PC-9 (cell line): Measurements from ENCODE around the gene EFHD1. TPM values are rescaled to one million over a fixed set of nuclear protein-coding genes. Genes with fewer than 3 reads are reported as not detected.

Experiments used
- Bru-seq: library from RNA; stranded (reverse); fragments of 400-500 nt; gene quantifications from one replicate; lab custom pipeline; 2021; lab: Mats Ljungman, UMichigan
- BruChase-seq, 2 experiments: library from RNA; stranded (reverse); fragments of 400-500 nt; gene quantifications; one replicate each; lab custom pipeline; 2021; lab: Mats Ljungman, UMichigan
- BruUV-seq: library from RNA; stranded (reverse); fragments of 400-500 nt; replicated peaks from 2 replicates; lab custom pipeline; 2021; lab: Mats Ljungman, UMichigan
- CTCF ChIA-PET: fragments of 300-600 bp; sonication (Branson Sonifier 250); formaldehyde crosslinking; loops from one replicate; lab custom pipeline; 2022; ENCODE audit warnings: antibody characterized with exemption; lab: Charles Lee
- POLR2A ChIA-PET: fragments of 300-600 bp; sonication (Branson Sonifier 250); formaldehyde crosslinking; loops from one replicate; lab custom pipeline; 2022; ENCODE audit warnings: antibody characterized with exemption; ENCODE audit not compliant: unreplicated experiment; lab: Charles Lee
- DNase-seq, 2 experiments: peaks; one replicate each; pipeline versions ENCODE4 v3.0.0 to v3.0.0-alpha.2; 2015 to 2022; ENCODE audit warnings: mixed read lengths in 1 of 2
- H2AFZ ChIP-seq: fragments of 200-600 bp; sonication (generic); 2 replicates; pipeline ENCODE4 v1.8.1; 2017; ENCODE audit warnings: antibody characterized with exemption
- H3F3A ChIP-seq: fragments of 200-600 bp; sonication (generic); 2 replicates; pipeline ENCODE4 v1.8.1; 2017; ENCODE audit warnings: antibody characterized with exemption, mild to moderate bottlenecking, low read depth; ENCODE audit not compliant: insufficient read depth
- H3K27ac ChIP-seq: fragments of 200-600 bp; sonication (generic); 2 replicates; pipeline ENCODE4 v1.6.1; 2016; ENCODE audit warnings: mixed run types
- H3K27me3 ChIP-seq: fragments of 200-600 bp; sonication (generic); 2 replicates; pipeline ENCODE4 v1.6.1; 2016; ENCODE audit warnings: low read depth, mixed run types; ENCODE audit not compliant: insufficient read depth
- H3K36me3 ChIP-seq: fragments of 200-600 bp; sonication (generic); 2 replicates; pipeline ENCODE4 v1.6.1; 2016; ENCODE audit warnings: low read depth, mixed run types
- H3K4me1 ChIP-seq: fragments of 200-600 bp; sonication (generic); replicated peaks from 2 replicates; pipeline ENCODE4 v1.6.1; 2016; ENCODE audit warnings: mixed run types; ENCODE audit not compliant: insufficient read depth
- H3K4me2 ChIP-seq: fragments of 200-600 bp; sonication (generic); 2 replicates; pipeline ENCODE4 v1.6.1; 2017; ENCODE audit warnings: mixed run types
- H3K4me3 ChIP-seq: fragments of 200-600 bp; sonication (generic); 2 replicates; pipeline ENCODE4 v1.6.1; 2016; ENCODE audit warnings: mixed run types
- H3K79me2 ChIP-seq: fragments of 200-600 bp; sonication (generic); 2 replicates; pipeline ENCODE4 v1.6.1; 2017; ENCODE audit warnings: low read depth, mixed run types
- H3K9me2 ChIP-seq: fragments of 200-600 bp; sonication (generic); 2 replicates; pipeline ENCODE4 v1.8.1; 2017; ENCODE audit warnings: mild to moderate bottlenecking; ENCODE audit not compliant: insufficient read depth
- H3K9me3 ChIP-seq: fragments of 200-600 bp; sonication (generic); 2 replicates; pipeline ENCODE4 v1.8.1; 2016; ENCODE audit warnings: low read depth; ENCODE audit not compliant: insufficient read depth
- H4K20me1 ChIP-seq: fragments of 200-600 bp; sonication (generic); 2 replicates; pipeline ENCODE4 v1.8.1; 2017; ENCODE audit not compliant: insufficient read depth
- EZH2 ChIP-seq: fragments of 200-600 bp; sonication (generic); IDR thresholded peaks from 2 replicates; pipeline ENCODE4 v1.8.0; 2017; ENCODE audit warnings: antibody characterized with exemption, low read depth
- intact Hi-C: fragments of 100-400 bp; cut with micrococcal nuclease; formaldehyde crosslinking; loops from one replicate; pipeline ENCODE4 v1.10.0; 2022; ENCODE audit not compliant: unreplicated experiment
- long read RNA-seq: library from polyadenylated mRNA; stranded (forward); transcript quantifications from one replicate; pipeline ENCODE4 v2.0.0, GENCODE V29; 2022
- total RNA-seq: library from RNA; stranded (reverse); gene quantifications from 2 replicates; pipeline ENCODE4 v1.2.3, GENCODE V29; 2021
- TF ChIP-seq, protein P1 (sequence below): fragments of 200-600 bp; sonication (generic); conservative IDR thresholded peaks from 2 replicates; pipeline ENCODE4 v1.6.1; 2017; ENCODE audit warnings: mixed run types, antibody characterized with exemption, mild to moderate bottlenecking, moderate library complexity

The EFHD1 gene, protein sequence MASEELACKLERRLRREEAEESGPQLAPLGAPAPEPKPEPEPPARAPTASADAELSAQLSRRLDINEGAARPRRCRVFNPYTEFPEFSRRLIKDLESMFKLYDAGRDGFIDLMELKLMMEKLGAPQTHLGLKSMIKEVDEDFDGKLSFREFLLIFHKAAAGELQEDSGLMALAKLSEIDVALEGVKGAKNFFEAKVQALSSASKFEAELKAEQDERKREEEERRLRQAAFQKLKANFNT
- 10.6 and 15.0 TPM in 2 replicates for total RNA-seq
- percentile 40 among the genes with signal in this experiment for Bru-seq, nascent RNA
- BruChase-seq, experiment 1, labeled RNA remaining after a 2-hour chase, result percentile 56 among the genes with signal in this experiment
- BruChase-seq, experiment 2, labeled RNA remaining after a 6-hour chase, result percentile 48 among the genes with signal in this experiment
- long read RNA-seq, transcript EFHD1-201 (4 exons, 2,259 nt), result major isoform, 19 of 24 reads
- long read RNA-seq, partial matches to known transcripts, result 1 of 24 reads
- long read RNA-seq, other reads (novel, unspliced or antisense), result 2 of 24 reads

DNA sequence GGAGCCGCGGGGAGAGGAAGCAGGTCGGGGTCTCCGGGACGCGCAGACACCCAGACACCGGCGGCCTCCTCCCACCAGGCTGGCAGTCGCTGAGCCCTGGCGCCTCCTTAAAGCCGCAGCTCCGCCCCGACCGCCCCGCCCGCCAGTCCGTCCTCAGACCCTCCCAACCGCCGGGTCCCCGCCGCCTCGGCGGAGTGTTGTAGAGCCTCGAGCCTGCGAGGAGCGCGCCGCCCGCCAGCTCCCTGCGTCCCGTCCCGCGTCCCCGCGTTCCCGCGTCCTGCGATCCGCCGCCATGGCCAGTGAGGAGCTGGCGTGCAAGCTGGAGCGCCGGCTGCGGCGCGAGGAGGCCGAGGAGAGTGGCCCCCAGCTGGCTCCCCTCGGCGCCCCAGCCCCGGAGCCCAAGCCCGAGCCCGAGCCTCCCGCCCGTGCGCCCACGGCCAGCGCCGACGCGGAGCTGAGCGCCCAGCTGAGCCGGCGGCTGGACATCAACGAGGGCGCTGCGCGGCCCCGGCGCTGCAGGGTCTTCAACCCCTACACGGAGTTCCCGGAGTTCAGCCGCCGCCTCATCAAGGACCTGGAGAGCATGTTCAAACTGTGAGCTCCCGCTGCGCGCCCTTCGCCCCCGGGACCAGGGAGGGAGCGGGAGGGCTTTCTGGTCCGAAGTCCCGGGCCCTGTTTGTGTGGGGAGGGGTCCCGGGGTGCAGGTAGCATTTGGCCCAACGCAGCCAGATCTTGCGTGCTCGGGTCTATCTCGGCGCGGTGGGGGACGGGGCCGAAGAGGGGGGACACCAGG is at the start of gene EFHD1:
TSS of gene EFHD1 (plus strand) at position 192 of the 793 bp plus-strand sequence. CDS start at position 293, 101 bp downstream.
- CTCF ChIA-PET, result interaction anchor here (1.2 to 1.7 kb wide), 2 partner anchors 22 kb away, joined by 4 to 6 read pairs; no protein-coding TSS in a partner anchor
- Histone ChIP-seq H3K27ac (no peak within 1 kb of the TSS), H2AFZ (peak within 1 kb of the TSS; percentile 87), H3K36me3 (no peaks in the 10 kb centered on the region), H3F3A (no peaks in the 10 kb centered on the region), H3K27me3 (peaks cover 16% of the 10 kb centered on the region), H3K4me2 (peak within 1 kb of the TSS; percentile 93), H3K4me3 (peak within 1 kb of the TSS; percentile 90), H3K4me1 (peaks cover 12% of the 10 kb centered on the region), H4K20me1 (no peaks in the 10 kb centered on the region), H3K9me3 (no peaks in the 10 kb centered on the region), H3K9me2 (no peaks in the 10 kb centered on the region), H3K79me2 (no peaks in the 10 kb centered on the region)
- DNase-seq, result peak; percentile 51 to 84
- BruUV-seq, result no TSS peak
- POLR2A ChIA-PET, result interaction anchor here (0.6 to 0.7 kb wide), 3 partner anchors 23 to 1612 kb away, joined by 3 to 4 read pairs (median 4); no protein-coding TSS in a partner anchor
- intact Hi-C loops, result no loop called here
- TF ChIP-seq, protein P1, sequence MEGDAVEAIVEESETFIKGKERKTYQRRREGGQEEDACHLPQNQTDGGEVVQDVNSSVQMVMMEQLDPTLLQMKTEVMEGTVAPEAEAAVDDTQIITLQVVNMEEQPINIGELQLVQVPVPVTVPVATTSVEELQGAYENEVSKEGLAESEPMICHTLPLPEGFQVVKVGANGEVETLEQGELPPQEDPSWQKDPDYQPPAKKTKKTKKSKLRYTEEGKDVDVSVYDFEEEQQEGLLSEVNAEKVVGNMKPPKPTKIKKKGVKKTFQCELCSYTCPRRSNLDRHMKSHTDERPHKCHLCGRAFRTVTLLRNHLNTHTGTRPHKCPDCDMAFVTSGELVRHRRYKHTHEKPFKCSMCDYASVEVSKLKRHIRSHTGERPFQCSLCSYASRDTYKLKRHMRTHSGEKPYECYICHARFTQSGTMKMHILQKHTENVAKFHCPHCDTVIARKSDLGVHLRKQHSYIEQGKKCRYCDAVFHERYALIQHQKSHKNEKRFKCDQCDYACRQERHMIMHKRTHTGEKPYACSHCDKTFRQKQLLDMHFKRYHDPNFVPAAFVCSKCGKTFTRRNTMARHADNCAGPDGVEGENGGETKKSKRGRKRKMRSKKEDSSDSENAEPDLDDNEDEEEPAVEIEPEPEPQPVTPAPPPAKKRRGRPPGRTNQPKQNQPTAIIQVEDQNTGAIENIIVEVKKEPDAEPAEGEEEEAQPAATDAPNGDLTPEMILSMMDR, result no peak
- no peak for TF ChIP-seq EZH2

DNA sequence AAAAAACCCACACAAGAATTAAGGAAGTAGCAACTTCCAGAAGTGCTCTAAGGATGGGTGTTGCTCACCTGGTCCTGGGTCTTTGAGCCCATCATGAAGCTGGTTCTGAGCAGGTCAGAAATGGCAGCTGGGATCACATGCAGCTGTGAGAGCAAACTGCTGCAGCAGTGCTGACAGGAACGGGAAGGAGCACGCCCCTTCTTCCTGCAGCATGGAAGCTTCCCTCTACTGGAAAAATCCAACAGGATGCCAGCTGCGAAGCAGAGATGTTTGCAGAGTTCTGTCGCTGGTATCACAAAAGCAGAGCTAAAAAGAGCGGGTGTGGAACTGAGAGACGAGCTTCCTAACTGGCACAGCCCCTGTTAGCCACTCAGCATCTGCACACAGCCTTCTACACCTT is 49.2 kb upstream of the EFHD1 start:
- H3K4me3 ChIP-seq, result no peak overlapping the region
- H3K4me2 ChIP-seq, result no peak overlapping the region
- H3K27ac ChIP-seq, result no peak overlapping the region
- CTCF ChIA-PET, result interaction anchor here (0.6 kb wide), 1 partner anchor 96 kb away, joined by 5 read pairs; no protein-coding TSS in a partner anchor
- H3K9me2 ChIP-seq, result no peaks in the 10 kb centered on the region
- no peak overlapping the region for H2AFZ ChIP-seq
- no peaks in the 10 kb centered on the region for H3K9me3 ChIP-seq
- H4K20me1 ChIP-seq, result no peaks in the 10 kb centered on the region
- H3K27me3 ChIP-seq, result no peaks in the 10 kb centered on the region
- no peak for TF ChIP-seq EZH2
- TF ChIP-seq, protein P1, result no peak
- POLR2A ChIA-PET, result no interaction called here
- H3F3A ChIP-seq, result no peaks in the 10 kb centered on the region
- no peaks in the 10 kb centered on the region for H3K36me3 ChIP-seq
- H3K4me1 ChIP-seq, result 0 out of 2 replicates have a peak, but pooled peaks cover 7% of the 10 kb centered on the region
- intact Hi-C loops, result no loop called here
- BruUV-seq, result no TSS peak
- no peaks in the 10 kb centered on the region for H3K79me2 ChIP-seq
- no peak for DNase-seq

DNA sequence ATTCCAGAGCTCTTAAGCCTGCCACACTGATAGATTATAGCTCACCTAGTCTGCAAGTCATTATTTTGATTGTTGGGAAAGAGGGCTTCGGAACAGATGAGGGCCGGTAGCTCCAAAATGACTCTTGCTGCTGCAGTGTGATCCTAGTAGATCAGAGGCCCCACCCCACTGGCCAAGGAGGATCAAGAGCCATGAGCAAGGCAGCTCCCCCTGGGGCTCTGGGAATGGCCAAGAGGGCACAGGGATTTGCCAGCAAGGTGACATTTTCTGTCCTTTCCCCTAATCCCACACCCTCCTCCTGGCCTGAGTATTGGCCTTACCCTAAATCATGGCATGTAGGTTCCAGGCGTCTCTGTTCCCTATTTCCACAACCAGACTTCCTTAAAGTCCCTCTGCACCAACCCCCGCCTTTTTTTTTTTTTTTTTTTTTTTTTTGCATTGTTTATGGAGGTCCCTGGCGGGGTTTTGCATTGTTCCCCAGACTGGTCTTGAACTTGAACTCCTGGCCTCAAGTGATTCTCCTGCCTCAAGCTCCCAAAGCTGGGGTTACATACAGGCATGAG is 46.4 kb upstream of the EFHD1 start:
- ChIA-PET POLR2A (no interaction called here), CTCF (no interaction called here)
- H3F3A ChIP-seq, result peaks cover 8% of the 10 kb centered on the region
- BruUV-seq, result no TSS peak
- no peak for DNase-seq
- no peak overlapping the region for H3K4me3 ChIP-seq
- H3K9me3 ChIP-seq, result no peaks in the 10 kb centered on the region
- intact Hi-C loops, result no loop called here
- H3K4me2 ChIP-seq, result no peak overlapping the region
- H2AFZ ChIP-seq, result no peak overlapping the region
- TF ChIP-seq, protein P1, result no peak
- no peak for TF ChIP-seq EZH2
- no peaks in the 10 kb centered on the region for H3K79me2 ChIP-seq
- H3K27me3 ChIP-seq, result no peaks in the 10 kb centered on the region
- H3K4me1 ChIP-seq, result peaks cover 17% of the 10 kb centered on the region
- no peaks in the 10 kb centered on the region for H3K9me2 ChIP-seq
- H3K27ac ChIP-seq, result no peak overlapping the region
- H4K20me1 ChIP-seq, result no peaks in the 10 kb centered on the region
- H3K36me3 ChIP-seq, result no peaks in the 10 kb centered on the region
